ENCODE measurements around the gene RBBP8NL.

DNA sequence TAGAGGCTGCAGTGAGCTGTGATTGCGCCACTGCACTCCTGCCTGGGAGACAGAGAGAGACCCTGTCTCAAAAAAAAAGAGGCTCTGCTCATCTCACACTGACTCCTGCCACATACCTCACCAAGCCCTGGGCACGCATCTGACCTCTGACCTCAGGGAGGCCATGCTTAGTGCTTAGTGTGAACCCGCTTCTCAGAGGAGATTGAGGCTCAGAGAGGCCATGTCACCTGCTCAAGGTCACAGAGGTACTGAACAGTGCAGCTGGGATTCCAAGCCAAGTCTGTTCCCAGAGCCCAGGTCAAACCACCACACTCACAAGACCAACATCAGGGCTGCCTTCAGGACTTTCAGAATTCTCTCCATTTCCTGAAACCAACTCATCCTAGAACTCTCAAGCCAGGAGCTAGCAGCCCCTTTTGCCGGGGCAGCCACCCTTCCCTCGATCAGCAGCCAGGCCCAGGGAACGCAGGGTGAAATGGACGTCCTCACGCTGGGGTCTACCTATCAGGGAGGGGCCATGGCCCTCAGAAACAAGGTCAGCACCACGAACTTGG is 23.1 kb downstream of the RBBP8NL start:
- TF ChIP-seq, protein P1, sequence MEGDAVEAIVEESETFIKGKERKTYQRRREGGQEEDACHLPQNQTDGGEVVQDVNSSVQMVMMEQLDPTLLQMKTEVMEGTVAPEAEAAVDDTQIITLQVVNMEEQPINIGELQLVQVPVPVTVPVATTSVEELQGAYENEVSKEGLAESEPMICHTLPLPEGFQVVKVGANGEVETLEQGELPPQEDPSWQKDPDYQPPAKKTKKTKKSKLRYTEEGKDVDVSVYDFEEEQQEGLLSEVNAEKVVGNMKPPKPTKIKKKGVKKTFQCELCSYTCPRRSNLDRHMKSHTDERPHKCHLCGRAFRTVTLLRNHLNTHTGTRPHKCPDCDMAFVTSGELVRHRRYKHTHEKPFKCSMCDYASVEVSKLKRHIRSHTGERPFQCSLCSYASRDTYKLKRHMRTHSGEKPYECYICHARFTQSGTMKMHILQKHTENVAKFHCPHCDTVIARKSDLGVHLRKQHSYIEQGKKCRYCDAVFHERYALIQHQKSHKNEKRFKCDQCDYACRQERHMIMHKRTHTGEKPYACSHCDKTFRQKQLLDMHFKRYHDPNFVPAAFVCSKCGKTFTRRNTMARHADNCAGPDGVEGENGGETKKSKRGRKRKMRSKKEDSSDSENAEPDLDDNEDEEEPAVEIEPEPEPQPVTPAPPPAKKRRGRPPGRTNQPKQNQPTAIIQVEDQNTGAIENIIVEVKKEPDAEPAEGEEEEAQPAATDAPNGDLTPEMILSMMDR (conservative IDR thresholded peaks at IDR 0.05) = no peak
- no peak for TF ChIP-seq EZH2 (IDR thresholded peaks at IDR 0.05; ENCODE audit: low read depth)

Measured in PC-9 (cell line).